Measurements from ENCODE around the gene NTN4.
"Not testable (repeated sequence)": the region's sequence is repeated elsewhere in the genome, so short reads cannot be mapped to it uniquely, and the experiment has no call there.

The NTN4 gene

DNA sequence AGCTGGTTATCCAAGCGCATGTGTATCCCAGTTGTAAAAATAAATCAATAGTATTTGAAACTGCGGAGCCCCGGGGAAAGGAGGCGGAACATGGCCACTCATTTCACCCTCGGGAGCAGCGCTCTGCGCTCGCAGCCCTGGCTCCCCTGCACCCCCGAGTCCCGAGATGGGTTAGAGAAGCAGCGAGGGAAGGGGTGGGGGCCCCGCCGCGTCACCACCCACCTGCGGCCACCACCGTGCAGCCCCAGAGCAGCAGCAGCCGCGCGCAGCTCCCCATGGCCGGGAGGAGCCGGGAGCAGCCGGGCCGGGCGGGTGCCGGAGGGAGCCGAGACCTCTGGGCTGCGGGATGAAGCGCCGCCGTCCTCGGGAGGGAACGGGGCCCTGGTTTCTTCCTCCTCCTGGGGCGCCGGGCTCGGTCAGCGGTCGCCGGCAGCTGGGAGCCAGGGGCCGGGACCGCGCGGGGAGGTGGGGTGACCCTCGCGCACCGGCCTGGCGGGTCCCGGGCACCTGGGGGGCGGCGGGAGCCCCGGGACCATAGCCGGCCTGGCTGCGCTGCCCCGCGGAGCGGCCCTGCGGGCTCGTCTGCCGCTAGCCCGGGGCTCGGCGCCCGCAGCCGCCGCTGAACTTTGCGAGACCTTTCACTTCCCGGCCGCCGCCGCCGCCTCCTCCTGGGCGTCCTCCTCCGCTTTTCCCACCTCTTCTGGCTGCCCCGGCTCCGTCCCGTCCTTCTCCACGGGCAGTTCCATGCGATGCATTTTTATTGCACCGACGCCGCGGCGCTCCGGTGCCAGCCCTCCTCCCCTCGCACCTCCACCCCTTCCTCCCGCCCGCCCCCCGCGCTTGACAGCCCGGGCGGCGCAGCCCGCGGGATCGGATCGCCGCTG lies at the start of gene NTN4:
NTN4 (minus strand) TSS at position 732 of the 884 bp plus-strand sequence; CDS start at position 277, 455 bp downstream.
- DNase-seq: peak in 1 of 2 experiments; percentile 11

DNA sequence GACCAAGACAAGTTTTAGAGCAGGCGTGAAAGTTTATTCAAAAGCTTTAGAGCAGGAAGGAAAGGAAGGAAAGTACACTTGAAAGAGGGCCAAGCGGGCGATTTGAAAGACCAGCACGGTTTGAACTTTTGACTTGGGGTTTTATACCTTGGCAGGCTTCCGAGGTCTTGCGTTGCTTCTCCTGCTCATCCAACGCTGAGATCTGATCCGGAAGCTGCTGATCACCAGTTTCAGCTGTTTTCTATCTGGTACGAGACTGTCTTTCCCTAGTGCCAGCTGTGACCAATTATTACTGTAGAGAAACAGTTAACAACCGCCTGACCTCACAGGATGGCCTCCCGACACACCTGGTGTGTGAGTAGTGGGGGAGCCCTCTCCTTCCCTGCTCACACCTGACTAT lies 47.6 kb upstream of the NTN4 start:
- no peak for DNase-seq

DNA sequence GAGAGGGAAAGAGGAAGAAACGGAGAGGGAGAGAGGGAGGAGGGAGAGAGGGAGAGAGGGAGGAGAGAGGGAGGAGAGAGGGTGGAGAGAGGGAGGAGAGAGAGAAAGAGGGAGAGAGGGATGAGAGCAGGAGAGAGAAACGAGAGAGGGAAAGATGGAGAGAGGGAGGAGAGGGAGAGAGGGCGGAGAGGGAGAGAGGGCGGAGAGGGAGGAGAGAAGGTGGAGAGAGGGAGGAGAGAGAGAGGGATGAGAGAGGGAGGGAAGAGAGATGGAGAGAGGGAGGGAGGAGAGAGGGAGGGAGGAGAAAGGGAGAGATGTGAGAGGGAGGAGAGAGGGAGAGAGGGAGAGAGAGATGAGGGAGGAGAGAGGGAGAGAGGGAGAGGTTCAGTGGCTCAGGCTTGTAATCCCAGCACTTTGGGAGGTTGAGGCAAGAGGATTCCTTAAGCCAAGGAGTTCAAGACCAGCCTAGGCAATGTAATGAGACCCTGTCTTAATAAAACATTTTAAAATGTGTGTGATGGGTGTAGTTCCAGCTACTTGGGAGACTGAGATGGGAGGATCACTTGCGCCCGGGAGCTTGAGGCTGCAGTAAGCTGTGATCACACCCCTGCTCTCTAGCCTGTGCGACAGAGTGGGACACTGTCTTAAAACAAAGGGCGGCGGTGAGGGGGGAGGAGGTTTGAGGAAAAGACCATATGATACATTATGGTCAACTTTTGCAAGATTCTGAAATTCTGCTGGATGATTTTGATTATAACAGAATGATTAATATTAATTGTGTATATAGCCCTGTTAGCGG lies 46.9 kb upstream of the NTN4 start:
- DNase-seq: no peak

DNA sequence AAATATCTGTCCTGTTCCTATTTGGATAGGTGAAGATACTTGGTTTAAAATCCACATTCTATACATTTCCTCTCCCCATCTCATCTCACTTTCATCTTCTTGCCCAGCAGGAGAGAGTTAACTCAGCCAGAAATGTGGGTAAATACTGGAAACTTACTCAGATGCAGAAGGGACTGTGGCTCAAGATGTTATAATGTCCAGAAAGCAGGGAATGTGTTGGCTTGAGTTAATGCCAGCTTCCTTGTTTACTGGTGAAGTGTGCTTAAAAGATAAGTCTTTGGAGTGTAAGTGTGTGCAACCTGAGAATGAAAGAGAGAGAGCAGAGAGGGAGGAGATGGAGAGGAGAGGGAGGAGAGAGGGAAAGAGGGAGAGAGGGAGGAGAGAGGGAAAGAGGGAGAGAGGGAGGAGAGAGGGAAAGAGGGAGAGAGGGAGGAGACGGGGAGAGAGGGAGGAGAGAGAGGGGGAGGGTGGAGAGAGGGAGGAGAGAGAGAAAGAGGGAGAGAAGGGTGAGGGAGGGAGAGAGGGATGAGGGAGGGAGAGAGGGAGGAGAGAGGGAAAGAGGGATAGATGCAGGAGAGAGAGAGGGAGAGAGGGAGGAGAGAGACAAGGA lies 46.2 kb upstream of the NTN4 start:
- DNase-seq: no peak

DNA sequence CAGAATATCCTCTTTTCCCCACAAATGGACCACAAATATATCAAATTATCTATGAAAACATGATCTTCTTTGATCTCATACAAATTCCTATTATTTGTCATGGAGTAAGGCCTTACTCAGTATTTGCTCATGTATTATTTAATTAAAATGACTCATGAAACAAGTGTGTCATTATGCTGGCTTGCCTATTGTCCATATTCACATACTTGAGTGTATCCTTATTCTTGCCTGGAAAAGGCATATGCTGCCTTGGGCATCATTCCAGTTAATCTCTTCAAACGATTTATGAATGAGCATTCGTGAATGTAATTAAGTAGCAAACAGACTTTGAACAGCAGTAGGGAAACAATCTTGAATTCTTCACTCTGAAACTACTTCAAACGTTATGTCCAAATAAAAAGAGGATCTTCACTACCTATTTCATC lies 45.6 kb upstream of the NTN4 start:
- no peak for DNase-seq

DNA sequence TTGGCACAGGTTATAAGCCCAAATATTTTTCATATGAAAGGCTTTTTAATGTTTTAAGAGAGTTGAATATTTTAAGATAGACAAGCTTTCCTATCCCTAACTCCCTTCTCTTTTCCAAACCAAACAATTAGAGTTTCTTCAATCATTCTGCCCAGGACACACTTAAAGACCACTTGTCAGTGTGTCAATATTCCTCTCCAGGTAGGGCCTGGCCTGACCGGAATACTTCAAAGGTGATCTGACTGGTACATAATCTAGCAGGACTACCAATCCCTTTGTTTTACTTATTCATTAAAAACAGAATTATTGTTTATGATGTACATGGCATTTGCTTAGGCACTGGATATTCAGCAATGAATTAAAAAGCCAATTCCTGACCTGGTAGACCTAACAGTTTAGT lies 44.0 kb upstream of the NTN4 start:
- DNase-seq: no peak

DNA sequence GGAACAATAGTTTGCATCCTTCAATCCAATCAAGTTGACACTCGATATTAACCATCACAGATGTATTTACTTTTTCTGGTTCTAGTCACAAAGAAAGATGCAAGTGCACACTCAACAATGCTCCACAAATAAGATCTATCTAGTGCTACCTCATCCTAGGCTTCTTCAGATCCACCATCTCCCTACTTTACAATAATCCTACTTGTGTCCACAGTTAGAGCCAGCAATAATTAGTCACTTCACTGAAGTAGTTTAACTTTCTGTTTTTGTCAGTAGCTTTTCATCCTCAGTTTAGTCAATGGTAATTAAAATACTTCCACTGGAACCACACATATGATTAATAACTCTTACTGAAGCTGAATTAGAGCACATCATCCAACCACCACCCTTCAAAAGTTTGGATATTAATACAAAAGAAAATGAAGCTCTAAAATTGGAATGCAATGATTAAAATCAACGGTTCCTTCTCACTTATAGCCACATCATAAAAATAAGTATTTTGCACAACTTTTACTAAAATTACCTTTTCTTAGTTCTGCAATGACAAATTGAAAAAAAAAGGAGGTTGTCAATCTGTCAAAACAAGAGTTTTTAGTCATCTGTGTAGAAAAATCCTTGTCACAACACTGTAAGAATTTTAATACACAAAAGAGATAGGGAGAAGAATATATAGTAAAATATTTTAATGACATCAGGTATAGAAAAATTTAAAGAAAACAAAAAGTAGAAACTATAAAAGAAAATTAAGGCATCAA lies 39.9 kb upstream of the NTN4 start:
- DNase-seq: no peak

DNA sequence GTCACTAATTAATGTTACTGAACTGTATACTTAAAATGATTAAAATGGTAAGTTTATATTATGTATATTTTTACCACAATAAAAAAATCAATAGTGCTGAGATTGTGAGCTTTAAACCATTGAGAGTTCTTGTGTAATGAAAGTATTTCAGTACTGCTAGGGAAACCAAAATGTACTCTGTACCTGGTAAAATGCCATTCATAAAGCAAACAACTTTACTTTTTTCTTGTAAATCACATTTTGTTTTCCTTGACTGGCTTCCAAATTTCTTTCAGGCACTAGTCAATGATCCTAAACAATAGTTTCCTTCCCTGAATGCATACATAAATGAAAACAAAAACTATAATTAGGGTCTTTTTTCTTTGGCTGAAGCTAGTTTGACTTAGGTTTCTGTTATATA lies 38.8 kb upstream of the NTN4 start:
- no peak for DNase-seq

DNA sequence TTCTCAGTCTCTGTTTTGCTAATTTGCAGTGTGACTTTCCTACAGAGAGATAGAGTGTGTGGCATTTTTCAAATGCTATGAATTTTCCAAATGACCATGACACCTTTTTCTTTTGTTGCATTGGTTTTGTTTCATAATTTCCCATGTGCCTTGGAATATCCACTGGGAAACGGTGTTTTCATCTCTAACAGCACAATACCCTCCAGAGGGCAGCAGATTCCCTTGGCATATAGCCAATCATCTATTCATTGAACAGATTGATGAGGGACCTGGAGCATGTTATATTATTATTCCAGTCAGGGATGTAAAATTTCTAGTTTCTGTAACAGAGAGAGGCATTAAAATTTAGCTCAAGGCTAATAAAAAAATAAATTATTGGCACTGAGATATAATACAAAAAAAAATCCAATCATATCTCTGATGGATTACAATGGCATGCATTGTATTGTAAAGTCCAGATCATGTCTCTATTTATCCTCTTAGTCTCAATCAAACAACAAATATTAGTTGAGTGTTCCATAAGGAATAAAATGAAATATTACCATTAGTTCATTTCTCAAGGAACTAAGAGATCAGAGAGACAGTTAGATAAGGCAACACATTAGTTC lies 29.6 kb upstream of the NTN4 start:
- DNase-seq: no peak

DNA sequence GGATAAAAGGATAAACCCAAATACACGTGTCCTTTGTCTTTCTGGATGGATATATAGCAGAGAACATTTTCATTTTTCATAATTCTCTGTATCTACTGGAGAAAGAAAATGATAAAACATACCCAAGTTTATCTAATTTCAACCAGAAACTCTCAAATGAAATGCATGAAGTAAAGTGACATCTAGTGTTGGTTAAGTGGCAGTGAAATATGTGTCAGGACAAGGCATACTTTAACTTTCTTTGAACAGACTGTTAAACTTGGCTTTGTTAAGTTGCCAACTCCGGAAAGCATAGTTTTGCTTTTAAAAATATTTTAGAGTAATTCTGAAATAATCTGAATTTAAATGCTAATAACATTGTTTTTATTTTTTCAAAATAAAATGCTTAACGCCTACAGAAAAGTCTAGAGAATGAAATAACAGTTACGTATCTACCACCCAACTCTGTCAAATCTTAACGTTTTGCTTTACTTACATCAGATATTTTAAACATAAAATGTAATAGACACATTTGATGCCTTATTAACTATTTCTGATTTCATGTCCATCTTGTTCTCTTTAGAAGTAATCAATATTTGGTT lies 25.2 kb upstream of the NTN4 start:
- no peak for DNase-seq

DNA sequence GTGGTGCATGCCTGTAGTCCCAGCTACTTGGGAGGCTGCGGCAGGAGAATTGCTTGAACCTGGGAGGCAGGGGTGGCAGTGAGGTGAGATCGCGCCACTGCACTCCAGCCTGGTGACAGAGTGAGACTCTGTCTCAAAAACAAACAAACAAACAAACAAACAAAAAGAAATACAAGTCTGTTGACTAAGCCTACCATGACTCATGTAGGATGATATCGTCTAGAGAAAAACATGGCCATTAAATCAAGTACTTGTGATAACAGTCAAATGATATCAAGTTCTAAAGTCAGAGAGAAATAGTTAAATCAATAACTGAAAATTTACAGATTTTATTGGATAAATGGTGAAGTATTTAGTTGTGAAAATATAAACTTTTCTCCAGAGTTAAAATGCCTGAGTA lies 21.6 kb upstream of the NTN4 start:
- not testable (repeated sequence) for DNase-seq

DNA sequence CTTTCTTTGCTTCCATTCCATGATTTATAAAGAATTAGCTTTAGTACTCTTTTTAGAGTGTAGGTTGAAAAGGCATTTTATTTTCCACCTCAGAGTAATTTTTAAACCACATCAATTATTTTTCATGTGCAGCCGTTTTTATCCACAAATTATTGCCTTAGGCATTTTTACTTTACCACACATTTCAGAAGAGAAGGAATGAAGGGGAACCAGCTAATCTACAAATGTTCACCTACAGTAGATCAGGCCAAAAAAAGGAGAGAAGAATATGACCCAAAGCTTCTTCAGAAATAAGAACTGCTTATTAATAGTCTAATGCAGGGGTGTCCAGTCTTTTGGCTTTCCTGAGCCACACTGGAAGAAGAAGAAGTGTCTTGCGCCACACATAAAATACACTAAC lies 19.8 kb upstream of the NTN4 start:
- no peak for DNase-seq

DNA sequence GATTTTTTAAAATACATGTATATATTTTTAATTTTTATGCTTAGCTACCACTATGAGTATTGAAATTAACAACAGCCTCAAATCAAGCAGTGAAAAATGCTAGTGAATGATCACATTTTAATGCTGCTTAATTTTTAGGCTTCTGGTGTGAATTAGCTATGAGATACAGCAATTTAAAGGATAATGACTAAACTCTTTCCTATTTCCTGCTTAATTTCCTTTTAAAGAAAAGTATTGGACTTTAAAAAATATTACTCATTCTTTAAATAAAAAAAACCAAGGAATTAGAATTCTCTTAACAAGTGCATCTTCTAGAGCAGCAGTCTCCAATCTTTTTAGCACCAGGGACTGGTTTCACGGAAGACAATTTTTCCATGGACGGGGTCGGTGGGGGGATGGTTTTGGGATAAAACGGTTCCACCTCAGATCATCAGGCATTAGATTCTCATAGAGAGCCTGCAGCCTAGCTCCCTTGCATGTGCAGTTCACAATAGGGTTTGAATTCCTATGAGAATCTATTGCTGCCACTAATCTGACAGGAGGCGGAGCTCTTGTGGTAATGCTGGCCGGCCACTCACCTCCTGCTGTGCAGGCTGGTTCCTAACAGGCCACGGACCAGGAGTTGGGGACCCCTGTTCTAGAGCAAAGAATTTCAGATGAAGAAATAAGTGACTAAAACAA lies 18.6 kb upstream of the NTN4 start:
- no peak for DNase-seq

DNA sequence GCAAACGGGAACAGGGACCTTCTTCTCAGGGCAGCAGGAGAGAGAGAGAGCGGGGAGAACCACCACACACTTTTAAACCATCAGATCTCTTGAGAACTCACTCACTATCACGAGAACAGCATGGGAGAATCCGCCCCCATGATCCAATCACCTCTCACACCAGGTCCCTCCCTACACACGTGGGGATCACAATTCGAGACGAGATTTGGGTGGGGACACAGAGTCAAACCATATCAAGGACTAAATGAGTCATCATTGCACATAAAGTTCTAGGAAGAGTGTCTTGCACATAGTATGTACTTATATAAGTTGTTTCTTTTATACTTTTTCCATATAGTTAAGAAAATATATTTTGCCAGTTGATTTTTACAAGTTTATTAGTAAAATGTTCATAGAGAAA lies 17.6 kb upstream of the NTN4 start:
- no peak for DNase-seq

DNA sequence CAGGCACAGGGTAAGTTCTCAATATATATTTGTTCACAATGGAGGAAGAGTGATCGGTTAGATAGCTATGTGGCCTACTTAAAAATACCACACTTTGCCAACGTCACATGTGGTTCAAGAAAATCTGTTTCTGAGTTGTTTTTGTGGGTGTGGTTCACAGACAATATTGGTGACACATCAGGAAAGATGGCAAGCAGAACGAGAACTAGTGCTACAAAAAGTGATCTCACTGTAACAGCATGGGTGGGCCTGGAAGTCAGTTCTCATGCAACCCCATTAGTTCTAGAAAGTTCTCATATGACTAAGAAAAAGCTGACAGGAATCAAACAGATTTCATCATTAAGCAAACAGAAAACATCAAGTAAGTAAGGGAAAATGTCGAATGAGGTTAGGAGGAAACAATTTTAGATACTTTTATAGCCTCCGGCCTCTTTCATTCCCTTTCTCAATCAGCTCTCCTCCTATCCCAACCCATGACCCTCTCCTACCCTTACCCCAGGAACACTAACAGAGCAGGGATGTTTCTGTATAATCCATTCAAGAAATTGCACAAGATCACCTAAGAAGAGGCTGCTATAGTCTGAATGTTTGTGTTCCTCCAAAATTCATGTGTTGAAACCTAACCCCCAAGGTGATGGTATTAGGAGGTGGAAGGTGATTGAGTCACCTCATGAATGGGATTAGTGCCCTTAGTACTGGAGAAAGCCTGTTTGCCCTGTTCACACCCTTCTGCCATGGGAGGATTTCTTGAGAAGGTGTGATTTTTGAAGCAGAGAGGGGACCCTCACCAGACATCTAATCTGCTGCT lies 15.5 kb upstream of the NTN4 start:
- DNase-seq: no peak

DNA sequence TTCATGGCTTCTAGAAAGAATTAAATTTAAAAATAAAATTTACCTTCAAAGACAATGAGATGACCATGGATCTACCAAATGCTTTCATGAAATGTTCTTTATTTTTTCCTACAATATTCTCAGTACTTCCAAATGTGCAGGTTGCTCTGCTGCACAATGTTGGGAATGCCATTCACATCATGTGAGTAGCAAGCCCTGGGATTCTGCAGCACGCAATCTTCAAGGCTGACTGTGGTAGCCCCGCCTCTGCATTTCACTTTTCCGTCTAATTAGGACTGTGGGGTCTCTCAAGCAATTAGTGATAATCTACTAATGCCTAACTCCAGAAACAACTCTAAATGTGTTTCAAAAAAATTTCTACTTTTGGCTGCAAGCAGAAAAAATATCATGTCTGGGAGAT lies 13.7 kb upstream of the NTN4 start:
- no peak for DNase-seq

DNA sequence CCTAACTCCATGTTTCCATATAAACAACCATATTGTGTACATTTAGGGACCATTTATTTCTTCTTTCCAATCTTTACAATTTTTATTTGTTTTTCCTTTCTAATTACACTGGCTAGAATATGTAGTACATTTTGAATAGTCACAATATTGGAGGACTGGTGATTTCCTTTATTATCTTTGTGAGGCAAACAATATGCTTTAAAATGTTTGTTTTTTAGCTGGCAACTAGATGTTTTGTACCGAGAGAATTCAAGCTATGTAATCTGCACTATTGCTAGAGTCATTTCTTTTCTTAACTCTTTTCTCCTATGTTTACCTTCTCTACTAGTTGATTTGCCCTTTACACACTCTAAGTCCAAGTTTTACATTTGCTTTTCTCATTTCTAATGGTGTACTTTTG lies 13.3 kb upstream of the NTN4 start:
- no peak for DNase-seq

DNA sequence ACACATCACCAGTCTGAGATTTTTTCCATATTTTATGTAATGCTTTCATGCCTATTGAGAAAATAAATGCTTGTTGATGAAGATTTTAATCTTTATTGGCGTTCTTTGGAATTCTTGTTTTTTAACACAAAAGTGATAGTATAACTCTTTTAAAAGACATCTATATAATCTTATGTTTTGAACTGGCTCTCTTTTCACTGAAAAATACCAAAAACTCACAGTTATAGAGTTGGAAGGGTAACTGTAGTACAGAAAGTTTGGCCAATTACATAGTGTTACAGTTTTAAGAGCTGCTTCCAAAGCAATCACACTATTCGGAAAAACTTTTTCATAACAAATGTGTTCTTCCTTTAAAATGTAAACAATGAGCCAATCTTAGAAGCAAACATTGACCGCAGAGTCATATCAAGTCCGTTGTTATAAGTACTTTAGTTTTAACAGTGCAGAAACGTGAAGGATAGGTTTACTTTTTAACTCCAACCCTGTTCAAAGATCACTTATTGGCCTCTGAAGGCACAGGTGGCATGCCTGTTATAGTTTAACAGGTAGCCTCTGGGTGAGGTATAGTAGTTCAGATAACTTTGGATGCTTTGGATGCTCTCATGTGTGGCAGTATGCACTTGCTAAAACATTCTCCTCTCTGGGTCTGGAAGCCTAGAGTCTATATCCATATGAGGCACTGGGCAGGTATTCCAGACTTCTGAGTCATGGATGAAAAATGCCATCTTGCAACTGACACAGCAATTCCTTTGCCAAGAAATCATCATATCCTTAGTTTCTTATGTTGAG lies 12.1 kb upstream of the NTN4 start:
- no peak for DNase-seq

DNA sequence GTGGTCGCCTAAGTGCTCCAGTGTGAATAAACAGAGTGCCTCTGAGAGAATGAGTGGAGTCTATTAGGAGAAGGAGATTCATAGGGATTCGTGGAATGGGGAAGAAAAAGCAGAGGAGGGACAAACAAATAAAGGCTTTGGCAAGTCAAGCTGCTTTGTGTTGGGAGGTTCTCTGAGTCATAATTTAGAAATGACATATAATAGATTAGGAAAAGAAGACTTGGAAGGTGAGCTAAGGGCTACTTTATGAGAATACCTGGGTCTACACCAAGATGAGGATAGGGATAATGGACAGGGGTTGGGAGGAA lies 6.4 kb upstream of the NTN4 start:
- no peak for DNase-seq
